Neural progenitor cell (in vitro differentiated cells): ENCODE measurements around the gene KLHL25. TPM values are rescaled to one million over a fixed set of nuclear protein-coding genes. Genes with fewer than 3 reads are reported as not detected.

Experiments used
- DNase-seq: peaks from one replicate; pipeline ENCODE4 v3.0.0-alpha.2; 2016; ENCODE audit warnings: low spot score
- H2AFZ ChIP-seq: fragments of 200-600 bp; sonication (generic); replicated peaks from 2 replicates; pipeline ENCODE4 v1.6.1; 2016; ENCODE audit warnings: antibody characterized with exemption
- H3F3A ChIP-seq: fragments of 200-600 bp; sonication (generic); 2 replicates; pipeline ENCODE4 v1.6.1; 2016; ENCODE audit warnings: antibody characterized with exemption, low read depth
- H3K27ac ChIP-seq: fragments of 200-600 bp; sonication (generic); 2 replicates; pipeline ENCODE4 v1.5.1; 2016; ENCODE audit warnings: mild to moderate bottlenecking
- H3K27me3 ChIP-seq: fragments of 200-600 bp; sonication (generic); 2 replicates; pipeline ENCODE4 v1.6.1; 2016; ENCODE audit warnings: mild to moderate bottlenecking, moderate library complexity
- H3K36me3 ChIP-seq: fragments of 200-600 bp; sonication (generic); 2 replicates; pipeline ENCODE4 v1.5.1; 2016
- H3K4me1 ChIP-seq: fragments of 200-600 bp; sonication (generic); 2 replicates; pipeline ENCODE4 v1.6.1; 2016; ENCODE audit warnings: mixed run types
- H3K4me2 ChIP-seq: fragments of 200-600 bp; sonication (generic); 2 replicates; pipeline ENCODE4 v1.6.1; 2016
- H3K4me3 ChIP-seq: fragments of 200-600 bp; sonication (generic); 2 replicates; pipeline ENCODE4 v1.5.1; 2016
- H3K79me2 ChIP-seq: fragments of 200-600 bp; sonication (generic); 2 replicates; pipeline ENCODE4 v1.6.1; 2016; ENCODE audit warnings: low read depth
- H3K9ac ChIP-seq: fragments of 200-600 bp; sonication (generic); 2 replicates; pipeline ENCODE4 v1.6.1; 2016
- H3K9me3 ChIP-seq: fragments of 200-600 bp; sonication (generic); 2 replicates; pipeline ENCODE4 v1.5.1; 2016; ENCODE audit warnings: low read depth
- H4K20me1 ChIP-seq: fragments of 200-600 bp; sonication (generic); 2 replicates; pipeline ENCODE4 v1.6.1; 2016; ENCODE audit warnings: low read depth
- H3K27ac Mint-ChIP-seq: 3 replicates; pipeline ENCODE4 v1.8.0; 2021; ENCODE audit warnings: mixed read lengths
- H3K27me3 Mint-ChIP-seq: 2 replicates; pipeline ENCODE4 v1.8.0; 2022; ENCODE audit warnings: low read depth, mild to moderate bottlenecking, inconsistent platforms, moderate library complexity, mixed read lengths; ENCODE audit not compliant: insufficient read depth
- H3K36me3 Mint-ChIP-seq: 3 replicates; pipeline ENCODE4 v1.8.0; 2021; ENCODE audit warnings: mixed read lengths
- H3K4me1 Mint-ChIP-seq: 3 replicates; pipeline ENCODE4 v1.8.0; 2021; ENCODE audit warnings: mixed read lengths
- H3K4me3 Mint-ChIP-seq: 3 replicates; pipeline ENCODE4 v1.8.0; 2021; ENCODE audit warnings: mild to moderate bottlenecking, moderate library complexity, mixed read lengths
- H3K9me3 Mint-ChIP-seq: 3 replicates; pipeline ENCODE4 v1.8.0; 2020; ENCODE audit warnings: mixed read lengths
- EZH2 ChIP-seq: fragments of 200-600 bp; sonication (generic); IDR thresholded peaks from 2 replicates; pipeline ENCODE4 v1.6.1; 2017; ENCODE audit warnings: antibody characterized with exemption, mild to moderate bottlenecking, moderate library complexity
- EZH2phosphoT487 ChIP-seq: fragments of 200-600 bp; sonication (generic); IDR thresholded peaks from 2 replicates; pipeline ENCODE4 v1.6.1; 2017; ENCODE audit warnings: antibody characterized with exemption
- total RNA-seq: library from RNA; depleted of rRNA; stranded (reverse); fragments of >200 nt; gene quantifications from 2 replicates; pipeline ENCODE4 v1.2.3, GENCODE V29; 2015; ENCODE audit warnings: low replicate concordance
- TF ChIP-seq, protein P1 (sequence below): fragments of 200-600 bp; sonication (generic); IDR thresholded peaks from 2 replicates; pipeline ENCODE4 v1.5.1; 2017; ENCODE audit warnings: antibody characterized with exemption, mild to moderate bottlenecking

The KLHL25 gene
- total RNA-seq, 1 donor from 2014 or later = 12.1 TPM

DNA sequence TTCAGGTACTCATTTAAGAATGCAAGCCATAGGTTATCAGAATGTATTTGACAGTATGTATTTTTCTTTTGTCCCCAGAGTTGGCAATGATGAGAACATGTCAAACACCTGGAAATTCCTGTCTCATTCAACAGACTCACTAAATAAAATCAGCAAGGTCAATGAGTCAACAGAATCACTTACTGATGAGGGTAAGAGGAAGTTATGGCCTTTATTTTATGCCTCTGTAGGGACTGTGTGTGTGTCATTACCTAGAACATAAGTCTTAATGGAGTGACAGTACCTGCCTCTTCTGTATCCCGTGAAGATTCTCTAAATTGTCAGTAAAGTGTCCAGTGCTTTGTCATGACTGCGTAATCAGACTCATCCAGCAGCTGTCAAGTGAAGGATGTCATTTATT is 77.5 kb downstream of the KLHL25 start:
- Mint-ChIP-seq H3K27me3 (no peaks in the 10 kb centered on the region), H3K4me1 (peaks cover 6% of the 10 kb centered on the region), H3K4me3 (no peak overlapping the region), H3K36me3 (peaks cover 44% of the 10 kb centered on the region), H3K27ac (no peak overlapping the region), H3K9me3 (no peaks in the 10 kb centered on the region)
- Histone ChIP-seq H3K36me3 (peaks cover 8% of the 10 kb centered on the region), H3K4me3 (no peak overlapping the region), H3K79me2 (no peaks in the 10 kb centered on the region), H3K27me3 (no peaks in the 10 kb centered on the region), H3K4me1 (peaks cover 10% of the 10 kb centered on the region), H3K9me3 (no peaks in the 10 kb centered on the region), H3K4me2 (no peak overlapping the region), H3F3A (peaks cover 6% of the 10 kb centered on the region), H3K27ac (no peak overlapping the region), H2AFZ (no peak overlapping the region), H3K9ac (no peak overlapping the region), H4K20me1 (no peaks in the 10 kb centered on the region)
- TF ChIP-seq, protein P1, sequence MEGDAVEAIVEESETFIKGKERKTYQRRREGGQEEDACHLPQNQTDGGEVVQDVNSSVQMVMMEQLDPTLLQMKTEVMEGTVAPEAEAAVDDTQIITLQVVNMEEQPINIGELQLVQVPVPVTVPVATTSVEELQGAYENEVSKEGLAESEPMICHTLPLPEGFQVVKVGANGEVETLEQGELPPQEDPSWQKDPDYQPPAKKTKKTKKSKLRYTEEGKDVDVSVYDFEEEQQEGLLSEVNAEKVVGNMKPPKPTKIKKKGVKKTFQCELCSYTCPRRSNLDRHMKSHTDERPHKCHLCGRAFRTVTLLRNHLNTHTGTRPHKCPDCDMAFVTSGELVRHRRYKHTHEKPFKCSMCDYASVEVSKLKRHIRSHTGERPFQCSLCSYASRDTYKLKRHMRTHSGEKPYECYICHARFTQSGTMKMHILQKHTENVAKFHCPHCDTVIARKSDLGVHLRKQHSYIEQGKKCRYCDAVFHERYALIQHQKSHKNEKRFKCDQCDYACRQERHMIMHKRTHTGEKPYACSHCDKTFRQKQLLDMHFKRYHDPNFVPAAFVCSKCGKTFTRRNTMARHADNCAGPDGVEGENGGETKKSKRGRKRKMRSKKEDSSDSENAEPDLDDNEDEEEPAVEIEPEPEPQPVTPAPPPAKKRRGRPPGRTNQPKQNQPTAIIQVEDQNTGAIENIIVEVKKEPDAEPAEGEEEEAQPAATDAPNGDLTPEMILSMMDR = no peak
- no peak for TF ChIP-seq EZH2phosphoT487
- TF ChIP-seq EZH2 = no peak
- no peak for DNase-seq

DNA sequence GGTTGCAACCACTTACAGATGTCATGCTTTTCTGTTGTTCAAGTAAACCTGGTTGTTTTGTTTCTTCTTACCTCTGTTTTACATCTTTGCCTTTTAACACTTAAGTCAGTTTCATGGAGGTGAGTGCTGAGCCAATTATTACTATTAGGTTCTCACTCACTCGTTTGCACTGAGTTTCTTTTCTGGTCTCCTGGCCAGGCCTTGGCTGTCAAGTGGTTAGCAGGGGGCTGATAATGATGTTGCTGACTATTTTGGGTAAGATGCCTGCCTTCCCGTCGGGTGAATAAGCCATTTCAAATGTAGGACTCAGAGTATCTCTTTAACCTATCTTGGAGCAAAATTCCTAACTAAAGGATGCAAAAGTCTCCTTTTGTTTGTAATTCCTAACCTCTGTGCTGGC is 78.5 kb downstream of the KLHL25 start:
- DNase-seq = no peak
- no peaks in the 10 kb centered on the region for H4K20me1 ChIP-seq
- H3K4me2 ChIP-seq = peak overlapping the region; percentile 16
- Mint-ChIP-seq H3K9me3 (no peaks in the 10 kb centered on the region), H3K4me1 (peaks cover 6% of the 10 kb centered on the region), H3K27ac (no peak overlapping the region), H3K27me3 (no peaks in the 10 kb centered on the region), H3K36me3 (peaks cover 48% of the 10 kb centered on the region), H3K4me3 (no peak overlapping the region)
- H3K4me3 ChIP-seq = no peak overlapping the region
- H3K27ac ChIP-seq = peak overlapping the region; percentile 33
- no peaks in the 10 kb centered on the region for H3K79me2 ChIP-seq
- H3K9me3 ChIP-seq = no peaks in the 10 kb centered on the region
- TF ChIP-seq EZH2 (no peak), EZH2phosphoT487 (no peak)
- TF ChIP-seq, protein P1 = no peak
- H3F3A ChIP-seq = peaks cover 6% of the 10 kb centered on the region
- no peak overlapping the region for H2AFZ ChIP-seq
- no peak overlapping the region for H3K9ac ChIP-seq
- H3K4me1 ChIP-seq = peaks cover 10% of the 10 kb centered on the region
- no peaks in the 10 kb centered on the region for H3K27me3 ChIP-seq
- H3K36me3 ChIP-seq = peaks cover 8% of the 10 kb centered on the region

DNA sequence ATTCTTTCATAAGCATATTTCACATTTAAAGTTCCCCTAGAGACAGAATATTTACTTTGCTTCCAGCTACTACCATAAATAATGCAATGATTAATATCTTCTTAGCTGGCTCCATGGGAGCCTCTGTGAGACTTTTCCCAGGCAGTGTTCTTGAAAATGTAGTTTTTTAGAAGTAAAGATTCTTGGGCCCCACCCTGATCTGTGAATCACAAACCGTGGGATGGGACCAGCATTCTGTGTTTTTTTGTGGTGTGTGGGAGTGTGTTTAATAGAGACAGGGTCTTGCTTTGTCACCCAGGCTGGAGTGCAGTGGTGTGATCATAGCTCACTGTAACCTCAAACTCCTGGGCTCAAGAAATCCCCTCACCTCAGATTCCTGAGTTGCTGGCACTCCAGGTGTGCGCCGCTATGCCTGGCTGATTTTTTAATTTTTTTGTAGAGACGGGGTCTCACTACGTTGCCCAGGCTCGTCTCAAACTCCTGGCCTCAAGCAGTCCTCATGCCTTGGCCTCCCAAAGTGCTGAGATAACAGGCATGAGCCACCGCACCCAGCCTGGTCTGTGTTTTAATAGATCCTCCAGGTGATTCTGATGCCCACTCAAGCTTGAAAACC is 83.0 kb downstream of the KLHL25 start:
- H3K27ac ChIP-seq = no peak overlapping the region
- H3K27me3 ChIP-seq = no peaks in the 10 kb centered on the region
- no peak overlapping the region for H3K9ac ChIP-seq
- H3K4me2 ChIP-seq = no peak overlapping the region
- peaks cover 33% of the 10 kb centered on the region for H3K36me3 Mint-ChIP-seq
- no peak for DNase-seq
- H3K4me1 ChIP-seq = peaks cover 10% of the 10 kb centered on the region
- no peak overlapping the region for H3K4me3 Mint-ChIP-seq
- peaks cover 21% of the 10 kb centered on the region for H3K4me1 Mint-ChIP-seq
- no peaks in the 10 kb centered on the region for H3K9me3 Mint-ChIP-seq
- TF ChIP-seq EZH2 (no peak), EZH2phosphoT487 (no peak)
- TF ChIP-seq, protein P1 = no peak
- H3F3A ChIP-seq = peaks cover 5% of the 10 kb centered on the region
- no peak overlapping the region for H2AFZ ChIP-seq
- no peaks in the 10 kb centered on the region for H4K20me1 ChIP-seq
- no peaks in the 10 kb centered on the region for H3K79me2 ChIP-seq
- no peaks in the 10 kb centered on the region for H3K27me3 Mint-ChIP-seq
- H3K36me3 ChIP-seq = peaks cover 5% of the 10 kb centered on the region
- H3K9me3 ChIP-seq = no peaks in the 10 kb centered on the region
- no peak overlapping the region for H3K27ac Mint-ChIP-seq
- no peak overlapping the region for H3K4me3 ChIP-seq
